SK-N-SH (cell line): ENCODE results near the gene WARS2. TPM values are rescaled to one million over a fixed set of nuclear protein-coding genes. Genes with fewer than 3 reads are reported as not detected.

ENCODE experiments used
- CTCF ChIA-PET: fragments of 300-600, 350-600 bp; formaldehyde crosslinking; extraction: SDS; loops from one replicate; lab custom pipeline; 2021; lab: Yijun Ruan, JAX
- POLR2A ChIA-PET: fragments of 350-600 bp; sonication (Branson Sonifier 250); formaldehyde crosslinking; extraction: SDS; loops from one replicate; lab custom pipeline; 2020; ENCODE audit warnings: antibody characterized with exemption, inconsistent platforms; lab: Yijun Ruan, JAX
- DNase-seq: peaks from one replicate; pipeline ENCODE4 v3.0.0; 2012
- H2AFZ ChIP-seq: fragments of 200-600 bp; sonication (generic); 2 replicates; pipeline ENCODE4 v1.8.1; 2016; ENCODE audit warnings: antibody characterized with exemption, mild to moderate bottlenecking, low read depth
- H3F3A ChIP-seq: fragments of 200-600 bp; sonication (generic); replicated peaks from 2 replicates; pipeline ENCODE3; 2016; ENCODE audit warnings: antibody characterized with exemption, mild to moderate bottlenecking; ENCODE audit not compliant: insufficient read depth
- H3K27ac ChIP-seq, 2 experiments: fragments of 200-500 bp in 1 of 2; fragments of 200-600 bp in 1 of 2; sonication (Bioruptor generic) in 1 of 2; sonication (generic), shearing (Covaris generic) in 1 of 2; 2 replicates each; pipeline versions ENCODE4 v1.5.1 to v1.6.1; 2014 to 2016; ENCODE audit warnings: low read depth in 2 of 2, inconsistent platforms in 1 of 2, low read length in 1 of 2, mild to moderate bottlenecking in 1 of 2, mixed read lengths in 1 of 2
- H3K27me3 ChIP-seq: fragments of 200-600 bp; sonication (generic), shearing (Covaris generic); 2 replicates; pipeline ENCODE4 v1.6.1; 2016; ENCODE audit warnings: mixed run types; ENCODE audit not compliant: insufficient read depth
- H3K36me3 ChIP-seq, 2 experiments: fragments of 200-500 bp in 1 of 2; fragments of 200-600 bp in 1 of 2; sonication (Bioruptor generic) in 1 of 2; sonication (generic) in 1 of 2; replicated peaks in 1 of 2; 2 replicates each; pipeline versions ENCODE3 to v1.5.1; 2014 to 2016; ENCODE audit warnings: low read length in 1 of 2, mild to moderate bottlenecking in 1 of 2; ENCODE audit not compliant: insufficient read depth in 2 of 2, control insufficient read depth in 1 of 2
- H3K4me1 ChIP-seq, 2 experiments: fragments of 200-500 bp in 1 of 2; fragments of 200-600 bp in 1 of 2; sonication (Bioruptor generic) in 1 of 2; sonication (generic), shearing (Covaris generic) in 1 of 2; 2 replicates each; pipeline versions ENCODE4 v1.5.1 to v1.6.1; 2014 to 2016; ENCODE audit warnings: low read depth in 1 of 2, low read length in 1 of 2, mixed run types in 1 of 2; ENCODE audit not compliant: insufficient read depth in 2 of 2, control insufficient read depth in 1 of 2
- H3K4me2 ChIP-seq: fragments of 200-600 bp; sonication (generic), shearing (Covaris generic); 2 replicates; pipeline ENCODE4 v1.6.1; 2017; ENCODE audit warnings: mixed run types
- H3K4me3 ChIP-seq, 2 experiments: fragments of 200-500 bp in 1 of 2; fragments of 200-600 bp in 1 of 2; sonication (Bioruptor generic) in 1 of 2; sonication (generic), shearing (Covaris generic) in 1 of 2; 2 replicates each; pipeline versions ENCODE4 v1.5.1 to v1.8.1; 2014 to 2016; ENCODE audit warnings: low read depth in 2 of 2, inconsistent platforms in 1 of 2, low read length in 1 of 2, mild to moderate bottlenecking in 1 of 2, mixed read lengths in 1 of 2, moderate library complexity in 1 of 2
- H3K79me2 ChIP-seq: fragments of 200-600 bp; sonication (generic); 2 replicates; pipeline ENCODE4 v1.8.1; 2017; ENCODE audit warnings: mild to moderate bottlenecking; ENCODE audit not compliant: insufficient read depth
- H3K9ac ChIP-seq: fragments of 200-600 bp; sonication (generic); 2 replicates; pipeline ENCODE4 v1.6.1; 2017; ENCODE audit warnings: mixed run types
- H3K9me2 ChIP-seq: fragments of 200-600 bp; sonication (generic); 2 replicates; pipeline ENCODE4 v1.6.1; 2017; ENCODE audit warnings: mixed run types
- H3K9me3 ChIP-seq: fragments of 200-600 bp; sonication (generic); 2 replicates; pipeline ENCODE4 v1.6.1; 2017; ENCODE audit warnings: mixed run types, mild to moderate bottlenecking, moderate library complexity
- H4K20me1 ChIP-seq: fragments of 200-600 bp; sonication (generic); 2 replicates; pipeline ENCODE4 v1.6.1; 2017; ENCODE audit warnings: mild to moderate bottlenecking, mixed run types; ENCODE audit not compliant: insufficient read depth
- CHD2 ChIP-seq: fragments of 150-350 bp; IDR thresholded peaks from 2 replicates; pipeline ENCODE4 v1.6.1; 2018; ENCODE audit warnings: low read length; ENCODE audit not compliant: partially characterized antibody
- CTCF ChIP-seq: fragments of 200-600 bp; sonication (generic); IDR thresholded peaks from 2 replicates; pipeline ENCODE4 v1.6.1; 2017; ENCODE audit warnings: antibody characterized with exemption, mild to moderate bottlenecking, moderate library complexity
- EP300 ChIP-seq, 2 experiments: IDR thresholded peaks; 2 replicates each; pipeline versions ENCODE4 v1.4.0 to v1.6.1; 2012; ENCODE audit warnings: borderline replicate concordance in 1 of 2, low read depth in 1 of 2, low read length in 1 of 2
- EZH2phosphoT487 ChIP-seq: fragments of 200-600 bp; sonication (generic); IDR thresholded peaks from 2 replicates; pipeline ENCODE4 v1.6.1; 2017; ENCODE audit warnings: low read depth, mixed run types, mild to moderate bottlenecking, antibody characterized with exemption, moderate library complexity, borderline replicate concordance
- FOSL2 ChIP-seq: IDR thresholded peaks from 2 replicates; pipeline ENCODE4 v1.4.0; 2012; ENCODE audit warnings: low read depth, mild to moderate bottlenecking, moderate library complexity, borderline replicate concordance
- FOXJ3 ChIP-seq: sonication (generic); formaldehyde crosslinking; IDR thresholded peaks from 2 replicates; pipeline ENCODE4 v1.5.1; 2020; ENCODE audit warnings: mild to moderate bottlenecking, missing genetic modification reagents
- GATA2 ChIP-seq: sonication (generic); formaldehyde crosslinking; IDR thresholded peaks from 2 replicates; pipeline ENCODE4 v1.5.0; 2020; ENCODE audit warnings: mild to moderate bottlenecking, missing genetic modification reagents
- MAX ChIP-seq: IDR thresholded peaks from 2 replicates; pipeline ENCODE4 v1.4.0; 2012; ENCODE audit warnings: low read depth
- MEF2A ChIP-seq: IDR thresholded peaks from 2 replicates; pipeline ENCODE4 v1.4.0; 2012; ENCODE audit warnings: low read depth, borderline replicate concordance
- MXI1 ChIP-seq: IDR thresholded peaks from 2 replicates; pipeline ENCODE4 v1.6.1; 2012; ENCODE audit warnings: mild to moderate bottlenecking, low read depth, low read length, improper control_type of control experiment
- NRF1 ChIP-seq: IDR thresholded peaks from 2 replicates; pipeline ENCODE4 v1.6.1; 2012; ENCODE audit warnings: low read depth, mild to moderate bottlenecking, low read length
- RCOR1 ChIP-seq: fragments of 150-350 bp; IDR thresholded peaks from 2 replicates; pipeline ENCODE4 v1.6.1; 2017; ENCODE audit warnings: antibody characterized with exemption, low read length
- RFX5 ChIP-seq: IDR thresholded peaks from 2 replicates; pipeline ENCODE4 v1.6.1; 2012; ENCODE audit warnings: mild to moderate bottlenecking, improper control_type of control experiment, low read length
- SIN3A ChIP-seq: IDR thresholded peaks from 2 replicates; pipeline ENCODE4 v1.6.1; 2012; ENCODE audit warnings: low read depth, mild to moderate bottlenecking, low read length, moderate library complexity, borderline replicate concordance
- SMC3 ChIP-seq: IDR thresholded peaks from 2 replicates; pipeline ENCODE4 v1.6.1; 2012; ENCODE audit warnings: low read depth, low read length, improper control_type of control experiment
- TCF12 ChIP-seq: IDR thresholded peaks from 2 replicates; pipeline ENCODE4 v1.4.0; 2012
- TEAD4 ChIP-seq: IDR thresholded peaks from 2 replicates; pipeline ENCODE4 v1.4.0; 2012; ENCODE audit warnings: mild to moderate bottlenecking, borderline replicate concordance; ENCODE audit not compliant: insufficient read depth
- WGBS: methylation state at CpG from one replicate; pipeline ENCODE4 v1.1.6; 2017; ENCODE audit warnings: low lambda C conversion rate; 5-methylcytosine and 5-hydroxymethylcytosine counted together
- polyA plus RNA-seq, 3 experiments: library from polyadenylated mRNA; depleted of rRNA; stranded (reverse); fragments of >200 nt; gene quantifications; 2 replicates each; pipeline ENCODE4 v1.2.3, GENCODE V29; 2012
- TF ChIP-seq, protein P1 (sequence below): IDR thresholded peaks from 2 replicates; pipeline ENCODE4; 2012
- TF ChIP-seq, protein P2 (sequence below): IDR thresholded peaks from 2 replicates; pipeline ENCODE4 v1.6.1; 2012; ENCODE audit warnings: mild to moderate bottlenecking, low read depth, low read length, moderate library complexity
- TF ChIP-seq, protein P3 (sequence below): fragments of 150-350 bp; IDR thresholded peaks from 2 replicates; pipeline ENCODE4 v1.6.1; 2017; ENCODE audit warnings: antibody characterized with exemption, low read length, low read depth, borderline replicate concordance

WARS2 gene
- polyA plus RNA-seq, 1 of the 3 experiments (the other 2 are of a cell fraction): 4.8 TPM

GRCh38 chr1:119079881-119080280, 60.6 kb downstream of the WARS2 start:
- no peak for TF ChIP-seq TCF12
- no peak for TF ChIP-seq GATA2 (CRISPR knock-in tag)
- no peak for TF ChIP-seq SMC3
- no peak for TF ChIP-seq MAX
- TF ChIP-seq FOXJ3 (CRISPR knock-in tag): no peak
- no peak for TF ChIP-seq NRF1
- TF ChIP-seq EZH2phosphoT487: no peak
- no peak for TF ChIP-seq CHD2
- TF ChIP-seq FOSL2: no peak
- TF ChIP-seq, protein P1, sequence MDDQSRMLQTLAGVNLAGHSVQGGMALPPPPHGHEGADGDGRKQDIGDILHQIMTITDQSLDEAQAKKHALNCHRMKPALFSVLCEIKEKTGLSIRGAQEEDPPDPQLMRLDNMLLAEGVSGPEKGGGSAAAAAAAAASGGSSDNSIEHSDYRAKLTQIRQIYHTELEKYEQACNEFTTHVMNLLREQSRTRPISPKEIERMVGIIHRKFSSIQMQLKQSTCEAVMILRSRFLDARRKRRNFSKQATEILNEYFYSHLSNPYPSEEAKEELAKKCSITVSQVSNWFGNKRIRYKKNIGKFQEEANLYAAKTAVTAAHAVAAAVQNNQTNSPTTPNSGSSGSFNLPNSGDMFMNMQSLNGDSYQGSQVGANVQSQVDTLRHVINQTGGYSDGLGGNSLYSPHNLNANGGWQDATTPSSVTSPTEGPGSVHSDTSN: no peak
- TF ChIP-seq, protein P2, sequence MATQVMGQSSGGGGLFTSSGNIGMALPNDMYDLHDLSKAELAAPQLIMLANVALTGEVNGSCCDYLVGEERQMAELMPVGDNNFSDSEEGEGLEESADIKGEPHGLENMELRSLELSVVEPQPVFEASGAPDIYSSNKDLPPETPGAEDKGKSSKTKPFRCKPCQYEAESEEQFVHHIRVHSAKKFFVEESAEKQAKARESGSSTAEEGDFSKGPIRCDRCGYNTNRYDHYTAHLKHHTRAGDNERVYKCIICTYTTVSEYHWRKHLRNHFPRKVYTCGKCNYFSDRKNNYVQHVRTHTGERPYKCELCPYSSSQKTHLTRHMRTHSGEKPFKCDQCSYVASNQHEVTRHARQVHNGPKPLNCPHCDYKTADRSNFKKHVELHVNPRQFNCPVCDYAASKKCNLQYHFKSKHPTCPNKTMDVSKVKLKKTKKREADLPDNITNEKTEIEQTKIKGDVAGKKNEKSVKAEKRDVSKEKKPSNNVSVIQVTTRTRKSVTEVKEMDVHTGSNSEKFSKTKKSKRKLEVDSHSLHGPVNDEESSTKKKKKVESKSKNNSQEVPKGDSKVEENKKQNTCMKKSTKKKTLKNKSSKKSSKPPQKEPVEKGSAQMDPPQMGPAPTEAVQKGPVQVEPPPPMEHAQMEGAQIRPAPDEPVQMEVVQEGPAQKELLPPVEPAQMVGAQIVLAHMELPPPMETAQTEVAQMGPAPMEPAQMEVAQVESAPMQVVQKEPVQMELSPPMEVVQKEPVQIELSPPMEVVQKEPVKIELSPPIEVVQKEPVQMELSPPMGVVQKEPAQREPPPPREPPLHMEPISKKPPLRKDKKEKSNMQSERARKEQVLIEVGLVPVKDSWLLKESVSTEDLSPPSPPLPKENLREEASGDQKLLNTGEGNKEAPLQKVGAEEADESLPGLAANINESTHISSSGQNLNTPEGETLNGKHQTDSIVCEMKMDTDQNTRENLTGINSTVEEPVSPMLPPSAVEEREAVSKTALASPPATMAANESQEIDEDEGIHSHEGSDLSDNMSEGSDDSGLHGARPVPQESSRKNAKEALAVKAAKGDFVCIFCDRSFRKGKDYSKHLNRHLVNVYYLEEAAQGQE: no peak
- no peak for TF ChIP-seq TEAD4
- TF ChIP-seq, protein P3, sequence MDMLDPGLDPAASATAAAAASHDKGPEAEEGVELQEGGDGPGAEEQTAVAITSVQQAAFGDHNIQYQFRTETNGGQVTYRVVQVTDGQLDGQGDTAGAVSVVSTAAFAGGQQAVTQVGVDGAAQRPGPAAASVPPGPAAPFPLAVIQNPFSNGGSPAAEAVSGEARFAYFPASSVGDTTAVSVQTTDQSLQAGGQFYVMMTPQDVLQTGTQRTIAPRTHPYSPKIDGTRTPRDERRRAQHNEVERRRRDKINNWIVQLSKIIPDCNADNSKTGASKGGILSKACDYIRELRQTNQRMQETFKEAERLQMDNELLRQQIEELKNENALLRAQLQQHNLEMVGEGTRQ: no peak
- no peak for TF ChIP-seq SIN3A
- TF ChIP-seq RCOR1: no peak
- TF ChIP-seq RFX5: no peak
- TF ChIP-seq MEF2A: no peak
- TF ChIP-seq EP300 (IDR thresholded peaks at IDR 0.05; ENCODE audit: borderline replicate concordance in 1 of 2, low read depth in 1 of 2, low read length in 1 of 2): no peak
- no peak for TF ChIP-seq MXI1
- TF ChIP-seq CTCF: no peak
- no peaks in the 10 kb centered on the region for H3K79me2 ChIP-seq
- ChIA-PET CTCF (no interaction called here), POLR2A (no interaction called here)
- H3K9me2 ChIP-seq: no peaks in the 10 kb centered on the region
- H3F3A ChIP-seq: peaks cover 16% of the 10 kb centered on the region
- H3K36me3 ChIP-seq: no peaks in the 10 kb centered on the region
- 96% methylated on average over 1 of the region's 1 CpG for WGBS
- 0 out of 4 replicates have a peak, but pooled peaks cover 0 to 5% of the 10 kb centered on the region in 2 experiments for H3K4me1 ChIP-seq
- H3K27me3 ChIP-seq: no peaks in the 10 kb centered on the region
- no peak overlapping the region for H3K4me3 ChIP-seq
- no peak for DNase-seq
- H3K27ac ChIP-seq: peak overlapping the region in 1 of 2 experiments; percentile 30; a peak in 2 of 4 replicates
- no peak overlapping the region for H2AFZ ChIP-seq
- no peak overlapping the region for H3K9ac ChIP-seq
- H3K4me2 ChIP-seq: peak overlapping the region; percentile 71; the same call in 1 of the 2 replicates
- H3K9me3 ChIP-seq: 0 out of 2 replicates have a peak, but pooled peaks cover 3% of the 10 kb centered on the region
- no peaks in the 10 kb centered on the region for H4K20me1 ChIP-seq
